Astrocyte of the spinal cord (primary cell): ENCODE results near the gene ATP6V0D1.
"Not testable (repeated sequence)": the region's sequence is repeated elsewhere in the genome, so short reads cannot be mapped to it uniquely, and the experiment has no call there.

Experiments used
- DNase-seq: peaks from one replicate; pipeline ENCODE4 v3.0.0; 2011; ENCODE audit warnings: low read depth, low spot score
- H3K4me3 ChIP-seq: 2 replicates; pipeline ENCODE4 v1.5.1; 2011; ENCODE audit warnings: low read depth, mild to moderate bottlenecking, low read length, moderate library complexity
- CTCF ChIP-seq: IDR thresholded peaks from 2 replicates; pipeline ENCODE4 v1.5.1; 2012; ENCODE audit warnings: low read depth, mild to moderate bottlenecking, low read length, inconsistent platforms
- in situ Hi-C: cut with HindIII; loops from 2 replicates; pipeline ENCODE4 v1.10.0; 2017; ENCODE audit warnings: low sequenced_read_pairs

Gene ATP6V0D1

GRCh38 chr16:67504031-67505021, 23.4 kb upstream of the ATP6V0D1 start:
- peak; percentile 40 for DNase-seq
- no peak overlapping the region for H3K4me3 ChIP-seq
- TF ChIP-seq CTCF = no peak
- in situ Hi-C loops = no loop called here

DNA sequence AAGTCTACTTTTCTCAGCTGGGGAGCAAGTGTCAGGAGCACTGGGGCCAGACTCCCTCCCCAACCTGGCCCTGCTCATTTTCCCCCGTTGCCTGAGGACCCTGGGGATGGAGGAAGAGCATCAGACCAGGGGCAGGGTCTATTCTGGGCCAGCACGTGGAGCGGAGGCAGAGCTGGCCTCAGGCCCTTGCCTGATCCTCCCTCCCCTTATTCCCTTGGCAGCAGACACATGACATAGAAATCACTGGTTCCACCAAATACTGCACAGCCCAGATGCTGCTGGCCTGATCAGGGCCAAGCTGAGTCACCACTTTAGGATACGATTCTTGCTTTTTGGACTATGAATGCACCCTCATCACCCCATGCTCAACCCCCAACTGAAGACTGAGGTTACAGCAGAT, 18.1 kb upstream of the ATP6V0D1 start:
- TF ChIP-seq CTCF = no peak
- no peak overlapping the region for H3K4me3 ChIP-seq
- DNase-seq = no peak
- in situ Hi-C loops = no loop called here

- H3K4me3 ChIP-seq = no peak overlapping the region
- in situ Hi-C loops = no loop called here
- TF ChIP-seq CTCF = no peak
- no peak for DNase-seq
These were observed 9.6 kb upstream of the ATP6V0D1 start for GRCh38 chr16:67490335-67491096.

DNA sequence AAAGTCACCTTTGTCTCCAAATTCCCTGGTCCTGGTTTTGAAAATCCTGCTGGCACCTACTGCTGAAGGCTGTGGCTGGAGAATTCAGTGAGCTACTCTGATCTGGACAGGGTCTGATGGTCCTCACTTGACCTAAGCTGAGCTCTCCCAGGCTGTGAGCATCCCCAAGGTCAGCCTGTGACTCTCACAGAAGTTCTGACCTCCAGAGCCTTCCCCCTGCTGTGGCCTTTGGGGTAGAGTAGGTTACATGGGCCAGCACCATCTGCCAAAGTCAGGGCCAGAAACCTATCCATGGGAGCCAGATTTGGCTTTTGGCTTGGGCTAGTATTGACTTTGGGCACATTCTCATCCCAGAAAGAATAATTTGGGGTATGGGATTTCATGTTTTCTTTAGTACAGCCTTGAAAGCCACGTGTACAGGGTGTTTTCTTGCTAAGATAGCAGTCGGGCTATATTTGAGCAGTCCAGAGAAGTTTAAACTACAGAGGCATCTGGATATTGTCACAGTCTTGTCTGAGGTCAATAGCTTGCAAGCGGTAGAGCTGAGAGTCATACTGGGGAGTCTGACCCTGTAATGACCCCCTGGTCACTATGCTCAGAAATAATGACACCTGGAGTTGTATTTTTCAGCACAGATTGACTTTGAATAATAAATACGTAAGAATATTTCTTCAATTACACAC, 8.6 kb upstream of the ATP6V0D1 start:
- DNase-seq = no peak
- H3K4me3 ChIP-seq = no peak overlapping the region
- TF ChIP-seq CTCF = no peak
- in situ Hi-C loops = no loop called here

- in situ Hi-C loops, DNase-seq, H3K4me3 ChIP-seq: not testable (repeated sequence)
These were observed 6.6 kb upstream of the ATP6V0D1 start for GRCh38 chr16:67487561-67487960.

DNA sequence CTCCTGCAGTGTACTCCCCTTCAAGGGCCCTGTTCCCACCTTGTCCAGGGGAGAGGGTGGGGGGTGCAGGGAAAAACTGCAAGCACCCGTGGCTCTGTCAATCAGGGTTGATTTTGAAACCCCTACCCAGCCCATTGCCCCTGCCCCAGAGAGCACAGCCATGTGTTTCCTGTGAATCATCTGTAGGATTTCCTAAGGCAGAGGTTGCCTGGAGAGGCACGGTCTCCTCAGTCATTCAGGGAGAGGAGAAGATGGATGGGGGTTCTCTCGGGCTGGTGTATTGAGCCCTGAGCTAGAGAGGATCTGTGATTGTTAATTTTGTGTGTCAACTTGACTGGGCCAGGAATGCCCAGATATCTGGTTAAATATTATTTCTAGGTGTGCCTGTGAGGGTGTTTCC, 5.8 kb upstream of the ATP6V0D1 start:
- no peak for DNase-seq
- in situ Hi-C loops = no loop called here
- H3K4me3 ChIP-seq = no peak overlapping the region
- no peak for TF ChIP-seq CTCF
